Stimulated activated CD8-positive, alpha-beta memory T cell treated with anti-CD3 and anti-CD28 coated beads, Interleukin-7, amount 100 ng/mL, for 48 hours (primary cell): ENCODE data around the gene AKAP6.

Experiments used
- DNase-seq, 2 donors: peaks; one replicate each; pipeline ENCODE4 v3.0.0-alpha.2; 2020; ENCODE audit warnings: low read depth in 1 of 2; ENCODE audit errors: extremely low read depth in 1 of 2

Gene AKAP6

GRCh38 chr14:32472512-32473463 lies 143.7 kb downstream of the AKAP6 start:
- DNase-seq = no peak

- DNase-seq = no peak
These were observed 144.4 kb downstream of the AKAP6 start for GRCh38 chr14:32473464-32473855.

DNA sequence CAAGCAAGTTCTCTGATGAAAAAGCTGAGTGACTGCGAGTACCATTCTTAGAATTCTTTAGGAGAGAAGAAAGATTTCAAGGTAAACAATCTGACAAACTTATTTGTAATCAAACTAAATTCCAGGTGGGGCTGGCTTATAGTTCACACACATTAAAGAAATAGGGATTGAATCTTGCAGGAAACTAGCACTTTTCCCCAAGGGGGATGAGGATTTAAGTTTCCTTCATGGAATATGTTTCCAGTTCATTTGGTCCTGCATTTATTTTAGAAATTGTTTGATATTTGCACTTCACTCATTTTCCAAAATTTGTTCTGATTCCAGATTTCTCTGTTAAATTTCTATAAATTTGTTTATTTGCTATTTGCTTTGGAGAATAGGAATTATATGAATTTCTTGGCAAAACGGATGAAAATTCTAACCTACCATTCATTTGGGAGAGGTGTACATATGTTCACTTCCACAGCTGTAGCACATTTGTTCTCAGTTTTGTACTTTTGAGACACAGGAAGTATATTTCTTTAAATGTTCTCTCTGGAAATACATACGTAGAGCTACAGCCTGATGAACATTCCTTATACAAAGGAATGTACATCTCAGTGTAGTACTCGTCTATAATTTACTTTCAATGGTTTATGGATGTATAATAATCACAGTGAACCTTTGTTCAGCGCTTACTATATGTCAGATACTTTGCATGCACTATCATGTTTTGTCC lies 145.5 kb downstream of the AKAP6 start:
- no peak for DNase-seq

DNA sequence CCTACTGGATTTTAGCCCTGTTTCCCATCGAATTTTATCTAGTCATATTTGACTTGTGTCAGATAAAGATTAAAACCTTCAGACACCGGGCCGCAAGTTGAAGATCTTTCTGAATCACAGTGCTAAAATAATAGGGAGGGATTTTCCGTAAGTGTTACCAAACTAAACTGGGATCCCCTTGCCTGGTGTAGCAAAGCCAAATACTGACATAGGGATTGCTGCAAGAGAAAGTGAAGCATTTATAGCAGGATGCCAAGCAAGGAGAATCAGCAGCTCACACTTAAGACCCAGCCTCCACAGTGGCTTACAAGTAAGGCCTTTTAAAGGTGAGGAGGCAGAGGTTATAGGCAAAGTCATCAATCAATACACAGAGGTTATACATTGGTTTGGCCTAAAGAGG lies 147.4 kb downstream of the AKAP6 start:
- no peak for DNase-seq

DNA sequence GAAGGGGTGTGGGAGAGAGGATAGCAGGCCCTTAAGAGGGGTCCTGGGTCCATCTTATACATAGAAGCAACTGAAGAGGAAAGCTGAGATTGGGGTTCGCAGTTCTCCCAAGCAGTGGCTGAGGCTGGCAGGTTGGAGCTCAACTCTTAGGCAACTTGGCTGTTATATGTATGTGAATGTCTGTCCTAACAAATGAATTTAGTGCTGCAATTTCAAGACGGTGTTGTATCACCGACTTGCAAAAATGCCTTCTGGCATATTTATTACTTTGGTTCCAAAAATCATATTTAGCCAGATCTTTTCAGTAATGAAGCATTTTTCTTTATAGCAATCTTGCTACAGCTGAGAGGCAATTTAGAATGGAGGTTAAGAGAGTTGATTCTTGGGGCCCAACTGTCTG lies 148.3 kb downstream of the AKAP6 start:
- DNase-seq = no peak

- DNase-seq = no peak
These were observed 149.0 kb downstream of the AKAP6 start for GRCh38 chr14:32478050-32478449.

GRCh38 chr14:32480337-32480736 lies 151.2 kb downstream of the AKAP6 start:
- DNase-seq = no peak

GRCh38 chr14:32481707-32482106 lies 152.6 kb downstream of the AKAP6 start:
- no peak for DNase-seq

DNA sequence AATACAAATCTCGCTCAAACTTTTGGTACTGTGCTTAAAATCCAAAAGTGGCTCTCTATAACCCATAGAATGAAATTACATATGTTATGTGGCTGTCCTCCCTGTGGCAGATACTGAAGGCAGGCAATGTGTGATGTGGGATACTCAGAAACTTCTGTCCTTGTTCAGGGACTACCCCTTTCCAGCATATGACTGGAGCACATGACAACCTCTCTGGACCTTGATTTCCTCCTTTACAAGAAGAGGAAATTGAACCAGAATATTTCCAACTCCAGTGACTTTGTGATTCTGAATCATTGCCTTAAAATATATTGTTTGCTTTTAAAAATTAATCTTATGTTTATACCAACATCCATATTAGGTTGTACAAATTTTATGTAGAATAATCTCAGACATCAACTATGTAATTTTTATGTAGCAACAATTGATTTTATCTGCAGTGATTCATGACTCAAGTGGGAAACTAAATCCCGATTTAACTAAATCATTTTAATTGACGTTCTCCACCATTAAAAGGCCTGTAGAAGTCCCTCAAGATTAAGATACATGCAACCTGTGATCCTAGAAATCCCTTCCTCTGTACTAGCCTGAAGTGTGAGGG lies 162.4 kb downstream of the AKAP6 start:
- no peak for DNase-seq

- DNase-seq = no peak
These were observed 163.4 kb downstream of the AKAP6 start for GRCh38 chr14:32492457-32492856.

DNA sequence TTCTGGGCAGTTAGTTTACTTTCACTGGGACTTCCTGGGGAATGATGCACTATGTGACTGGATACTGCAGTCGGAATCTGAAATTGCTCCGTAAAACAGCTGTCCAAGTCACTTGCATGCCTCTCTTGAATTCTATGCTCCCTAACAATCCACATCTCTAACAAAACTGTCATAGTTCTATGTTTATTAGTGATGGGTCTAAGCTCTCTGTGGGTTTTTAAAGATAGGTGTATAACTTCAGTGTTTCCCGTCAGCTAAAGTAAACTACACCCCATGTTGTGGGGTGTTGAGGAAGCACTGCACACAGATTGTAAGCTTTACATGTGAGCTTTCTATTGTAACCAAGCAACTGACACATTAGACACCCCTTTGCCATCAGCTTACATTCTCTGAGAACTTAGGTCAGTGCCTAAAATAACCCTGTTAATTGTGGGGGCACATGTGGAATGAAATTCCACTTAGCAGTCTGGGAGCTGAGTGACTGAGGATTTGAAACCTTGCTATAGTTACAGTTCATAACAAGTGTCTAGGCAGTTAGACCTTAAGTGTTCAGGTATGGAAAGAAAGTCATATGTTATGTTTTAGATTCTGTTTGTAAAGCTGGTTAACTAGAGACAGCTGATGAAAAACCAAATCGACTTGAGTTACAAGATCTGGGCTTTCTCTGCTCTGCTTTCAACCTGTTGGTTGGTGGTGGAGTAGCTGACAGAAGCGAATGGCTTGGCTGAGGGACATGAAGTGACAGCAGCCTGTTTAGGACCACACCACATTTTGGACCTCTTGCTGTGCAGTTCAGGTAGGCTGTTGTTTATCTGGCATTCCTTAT lies 165.7 kb downstream of the AKAP6 start:
- no peak for DNase-seq

- no peak for DNase-seq
These were observed 166.3 kb downstream of the AKAP6 start for GRCh38 chr14:32495435-32495734.

- no peak for DNase-seq
These were observed 168.2 kb downstream of the AKAP6 start for GRCh38 chr14:32497248-32497647.

DNA sequence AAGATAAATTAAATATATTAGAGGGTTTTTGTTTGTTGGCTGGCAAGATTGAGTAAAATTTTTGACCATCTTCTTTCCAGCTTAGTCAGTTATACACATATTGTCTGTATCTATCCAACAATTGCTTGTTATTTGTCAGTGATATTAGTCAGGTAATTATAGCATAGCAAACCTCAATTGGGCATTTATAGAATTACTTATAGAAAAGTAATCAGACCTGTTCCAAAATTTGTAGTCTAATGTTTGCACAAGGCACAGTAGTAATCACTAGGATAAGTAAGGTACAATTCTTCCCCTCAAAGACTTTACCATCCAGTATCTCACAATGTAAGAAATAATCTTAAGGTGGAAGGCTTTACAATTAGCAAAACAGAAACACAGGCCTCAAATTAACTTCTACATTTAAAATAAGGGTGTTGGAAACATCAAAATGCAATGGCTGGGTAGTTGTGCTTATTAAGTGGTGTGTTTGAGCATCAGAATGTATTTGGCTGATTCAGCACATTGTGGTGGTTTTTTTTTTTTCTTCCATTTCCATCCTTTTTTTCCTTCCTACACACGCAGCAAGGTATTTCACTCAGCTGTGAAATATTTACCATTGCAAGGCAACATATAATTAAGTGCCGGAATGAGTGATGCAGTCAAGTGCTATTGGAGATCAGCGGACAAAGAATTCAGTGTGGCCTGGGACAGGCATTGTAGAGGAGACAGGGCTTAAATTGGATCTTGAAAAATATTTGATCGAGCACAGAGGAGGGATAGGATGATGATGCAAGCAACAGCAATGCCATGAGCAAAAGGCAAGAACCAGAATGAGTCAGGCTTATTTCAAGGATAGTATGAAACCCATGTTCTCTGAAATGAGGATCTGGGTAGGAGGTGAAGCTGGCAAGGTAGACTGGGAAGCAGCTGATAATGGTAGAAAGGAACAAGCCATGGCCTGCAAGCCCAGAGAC lies 178.2 kb downstream of the AKAP6 start:
- no peak for DNase-seq

GRCh38 chr14:32508281-32508680 lies 179.2 kb downstream of the AKAP6 start:
- DNase-seq = no peak

GRCh38 chr14:32509632-32510187 lies 180.6 kb downstream of the AKAP6 start:
- DNase-seq = no peak

DNA sequence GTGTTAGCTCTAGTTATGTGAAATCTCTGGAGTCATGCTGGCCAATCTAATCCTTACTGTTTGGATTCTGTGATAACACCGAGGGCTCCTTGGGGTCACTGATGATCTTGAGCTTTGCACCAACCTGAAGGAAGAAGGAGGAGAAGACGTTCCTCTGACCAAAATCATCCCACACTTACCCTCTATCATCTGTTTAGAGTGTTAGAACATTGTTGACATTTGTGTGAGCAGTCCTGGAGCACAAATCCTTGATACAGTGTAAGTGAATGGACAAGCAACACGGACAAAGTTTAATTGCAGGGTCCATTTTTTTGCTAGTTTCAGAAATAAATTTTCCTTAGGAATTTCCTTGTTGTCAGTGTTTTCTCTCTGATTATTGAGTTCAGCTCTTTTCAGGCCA lies 181.7 kb downstream of the AKAP6 start:
- no peak for DNase-seq

DNA sequence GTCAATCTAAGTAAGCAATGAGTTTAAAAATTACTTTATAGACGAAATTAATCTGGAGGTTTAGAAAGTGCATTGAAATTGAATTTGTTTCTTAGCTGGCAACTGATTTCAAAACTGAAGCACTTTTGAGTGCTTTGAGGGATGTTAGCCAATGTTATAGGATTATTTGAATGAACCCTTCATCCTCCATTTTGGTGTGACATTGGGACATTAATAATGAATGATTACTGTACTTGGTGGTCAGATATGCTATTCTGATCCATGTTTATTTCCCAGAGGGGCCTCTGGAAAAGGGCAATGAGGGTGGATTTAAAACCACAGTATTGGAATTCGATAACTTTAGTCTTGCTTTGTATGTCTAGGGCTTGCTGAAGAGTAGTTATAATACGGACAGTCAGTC lies 183.2 kb downstream of the AKAP6 start:
- DNase-seq = no peak

- DNase-seq = no peak
These were observed 183.7 kb downstream of the AKAP6 start for GRCh38 chr14:32512813-32513212.

- no peak for DNase-seq
These were observed 184.5 kb downstream of the AKAP6 start for GRCh38 chr14:32513571-32514009.
